Testis (tissue), 2 donors: ENCODE measurements around the gene TIMM10.

Source experiments
- POLR2A ChIP-seq: fragments of 450-650 bp; IDR thresholded peaks from one replicate; pipeline ENCODE4 v1.6.1; 2017; ENCODE audit warnings: antibody characterized with exemption, mild to moderate bottlenecking, moderate library complexity
- TF ChIP-seq, protein P1 (sequence below), 3 experiments: fragments of 450-650 bp in 2 of 3; fragments of 200-600 bp in 1 of 3; sonication (generic) in 1 of 3; IDR thresholded peaks; one replicate each; pipeline ENCODE4 v1.5.1; 2016 to 2019; ENCODE audit warnings: antibody characterized with exemption in 3 of 3, mild to moderate bottlenecking in 2 of 3, moderate library complexity in 1 of 3

GRCh38 chr11:57504511-57504910, 26.0 kb downstream of the TIMM10 start:
- TF ChIP-seq POLR2A, result no peak
- TF ChIP-seq, protein P1, sequence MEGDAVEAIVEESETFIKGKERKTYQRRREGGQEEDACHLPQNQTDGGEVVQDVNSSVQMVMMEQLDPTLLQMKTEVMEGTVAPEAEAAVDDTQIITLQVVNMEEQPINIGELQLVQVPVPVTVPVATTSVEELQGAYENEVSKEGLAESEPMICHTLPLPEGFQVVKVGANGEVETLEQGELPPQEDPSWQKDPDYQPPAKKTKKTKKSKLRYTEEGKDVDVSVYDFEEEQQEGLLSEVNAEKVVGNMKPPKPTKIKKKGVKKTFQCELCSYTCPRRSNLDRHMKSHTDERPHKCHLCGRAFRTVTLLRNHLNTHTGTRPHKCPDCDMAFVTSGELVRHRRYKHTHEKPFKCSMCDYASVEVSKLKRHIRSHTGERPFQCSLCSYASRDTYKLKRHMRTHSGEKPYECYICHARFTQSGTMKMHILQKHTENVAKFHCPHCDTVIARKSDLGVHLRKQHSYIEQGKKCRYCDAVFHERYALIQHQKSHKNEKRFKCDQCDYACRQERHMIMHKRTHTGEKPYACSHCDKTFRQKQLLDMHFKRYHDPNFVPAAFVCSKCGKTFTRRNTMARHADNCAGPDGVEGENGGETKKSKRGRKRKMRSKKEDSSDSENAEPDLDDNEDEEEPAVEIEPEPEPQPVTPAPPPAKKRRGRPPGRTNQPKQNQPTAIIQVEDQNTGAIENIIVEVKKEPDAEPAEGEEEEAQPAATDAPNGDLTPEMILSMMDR (IDR thresholded peaks at IDR 0.05), result no peak
